Esophagus muscularis mucosa (tissue), 3 donors: Measurements from ENCODE around the gene CUL7.

ENCODE experiments used
- CTCF ChIP-seq, 3 experiments: fragments of 200-600 bp in 2 of 3; fragments of 450-650 bp in 1 of 3; sonication (generic) in 2 of 3; IDR thresholded peaks; one replicate each; pipeline ENCODE4 v1.5.1; 2017 to 2019; ENCODE audit warnings: antibody characterized with exemption in 3 of 3, mild to moderate bottlenecking in 2 of 3, moderate library complexity in 1 of 3
- POLR2A ChIP-seq: fragments of 450-650 bp; IDR thresholded peaks from one replicate; pipeline ENCODE4 v1.6.1; 2017; ENCODE audit warnings: antibody characterized with exemption, moderate library complexity, mild to moderate bottlenecking, low read depth
- POLR2AphosphoS5 ChIP-seq, 2 donors: sonication (generic); formaldehyde crosslinking; IDR thresholded peaks; one replicate each; pipeline ENCODE4 v1.6.1; 2017; ENCODE audit warnings: antibody characterized with exemption in 2 of 2

GRCh38 chr6:43011207-43011606, 42.4 kb downstream of the CUL7 start:
- TF ChIP-seq POLR2A (no peak), CTCF (IDR thresholded peaks at IDR 0.05) (no peak), POLR2AphosphoS5 (IDR thresholded peaks at IDR 0.05) (no peak)
